Transverse colon (tissue), 4 donors: ENCODE results near the gene GATB.

Experiments used
- CTCF ChIP-seq, 5 experiments: fragments of 200-600 bp in 3 of 5; fragments of 450-650 bp in 2 of 5; sonication (generic) in 3 of 5; IDR thresholded peaks; 1 replicate in 2 of 5; 2 replicates in 3 of 5; pipeline ENCODE4 v1.5.1; 2016 to 2017; ENCODE audit warnings: antibody characterized with exemption in 5 of 5, inconsistent platforms in 3 of 5, mild to moderate bottlenecking in 2 of 5, moderate library complexity in 1 of 5
- EP300 ChIP-seq: sonication (generic); formaldehyde crosslinking; IDR thresholded peaks from one replicate; pipeline ENCODE4 v1.6.1; 2017; ENCODE audit warnings: antibody characterized with exemption, low read depth
- POLR2A ChIP-seq: fragments of 450-650 bp; IDR thresholded peaks from one replicate; pipeline ENCODE4 v1.6.1; 2016; ENCODE audit warnings: antibody characterized with exemption, mild to moderate bottlenecking, moderate library complexity
- POLR2AphosphoS5 ChIP-seq, 3 donors: sonication (generic); formaldehyde crosslinking; IDR thresholded peaks; one replicate each; pipeline ENCODE4 v1.6.1; 2016; ENCODE audit warnings: antibody characterized with exemption in 3 of 3

DNA sequence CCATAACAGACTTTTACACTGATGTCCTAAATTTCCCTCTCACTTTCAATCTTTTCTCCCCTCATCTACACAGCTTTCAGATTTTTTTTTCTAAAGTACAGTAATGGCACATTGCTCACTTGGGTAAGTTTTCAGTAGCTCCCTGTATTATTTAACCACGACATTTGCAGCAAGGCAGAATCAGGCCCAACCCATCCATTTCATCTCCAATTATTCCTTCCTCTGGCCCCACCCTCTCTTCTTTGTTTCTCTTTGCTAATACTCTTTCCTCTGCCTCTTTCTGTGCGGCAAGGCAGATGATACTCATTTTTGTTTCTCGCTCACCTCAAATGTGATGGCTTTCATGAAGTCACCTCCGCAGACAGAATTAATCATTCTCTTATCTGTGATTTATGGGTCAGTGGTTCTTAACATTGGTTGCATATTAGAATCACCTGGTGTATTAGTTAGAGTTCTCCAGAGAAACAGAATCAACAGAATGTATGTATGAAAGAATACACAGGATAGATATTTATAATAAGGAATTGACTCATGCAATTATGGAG is 43.4 kb upstream of the GATB start:
- TF ChIP-seq POLR2A (no peak), CTCF (IDR thresholded peaks at IDR 0.05) (no peak), POLR2AphosphoS5 (IDR thresholded peaks at IDR 0.05) (no peak), EP300 (no peak)
